ENCODE data around the gene KCNK17.

- TF ChIP-seq REST (IDR thresholded peaks at IDR 0.05; ENCODE audit: insufficient read depth in 1 of 2, low read depth in 2 of 2, low read length in 1 of 2) (no peak), POLR2AphosphoS5 (IDR thresholded peaks at IDR 0.05; ENCODE audit: low read depth, low read length) (no peak)
These were observed 19.3 kb downstream of the KCNK17 start for GRCh38 chr6:39294899-39295298.

Data from Panc1 (cell line).